GM13976 (cell line): Measurements from ENCODE around the gene OR1F1.
"Not testable (repeated sequence)": the region's sequence is repeated elsewhere in the genome, so short reads cannot be mapped to it uniquely, and the experiment has no call there.

Experiments
- DNase-seq: peaks from one replicate; pipeline ENCODE4 v3.0.0; 2012; ENCODE audit warnings: low spot score
- in situ Hi-C: fragments of 300-500 bp; cut with MboI; formaldehyde crosslinking; loops from one replicate; pipeline ENCODE4 v1.12.0; 2022; ENCODE audit warnings: low sequenced_read_pairs, mixed read lengths, inconsistent platforms; ENCODE audit not compliant: unreplicated experiment
- TF ChIP-seq, protein P1 (sequence below): IDR thresholded peaks from 2 replicates; pipeline ENCODE4 v1.5.1; 2012; ENCODE audit warnings: borderline replicate concordance, mild to moderate bottlenecking; ENCODE audit not compliant: insufficient read depth; ENCODE audit errors: extremely low read depth, missing control alignments, control extremely low read depth

Gene OR1F1

DNA sequence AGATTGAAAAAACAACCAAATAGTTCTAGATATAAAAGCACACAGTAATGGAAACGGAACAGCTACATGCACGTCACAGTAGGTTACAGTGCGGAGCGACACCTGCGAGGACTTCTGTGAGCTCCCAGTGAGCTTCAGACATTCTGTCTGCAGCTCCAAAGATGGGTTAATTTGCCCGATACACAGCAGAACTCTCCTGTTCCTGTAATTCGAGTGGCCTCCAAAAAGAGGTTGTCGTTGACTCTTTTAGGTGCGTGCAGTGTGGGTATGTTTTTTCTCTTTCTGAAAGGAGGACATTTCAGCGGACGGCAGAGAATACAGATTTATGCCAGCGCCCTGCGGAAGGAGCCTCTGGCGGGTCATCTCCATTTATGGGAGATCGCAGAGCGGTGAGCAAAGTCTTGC is 2.9 kb downstream of the OR1F1 start:
- no peak for DNase-seq
- in situ Hi-C loops, result no loop called here
- TF ChIP-seq, protein P1, sequence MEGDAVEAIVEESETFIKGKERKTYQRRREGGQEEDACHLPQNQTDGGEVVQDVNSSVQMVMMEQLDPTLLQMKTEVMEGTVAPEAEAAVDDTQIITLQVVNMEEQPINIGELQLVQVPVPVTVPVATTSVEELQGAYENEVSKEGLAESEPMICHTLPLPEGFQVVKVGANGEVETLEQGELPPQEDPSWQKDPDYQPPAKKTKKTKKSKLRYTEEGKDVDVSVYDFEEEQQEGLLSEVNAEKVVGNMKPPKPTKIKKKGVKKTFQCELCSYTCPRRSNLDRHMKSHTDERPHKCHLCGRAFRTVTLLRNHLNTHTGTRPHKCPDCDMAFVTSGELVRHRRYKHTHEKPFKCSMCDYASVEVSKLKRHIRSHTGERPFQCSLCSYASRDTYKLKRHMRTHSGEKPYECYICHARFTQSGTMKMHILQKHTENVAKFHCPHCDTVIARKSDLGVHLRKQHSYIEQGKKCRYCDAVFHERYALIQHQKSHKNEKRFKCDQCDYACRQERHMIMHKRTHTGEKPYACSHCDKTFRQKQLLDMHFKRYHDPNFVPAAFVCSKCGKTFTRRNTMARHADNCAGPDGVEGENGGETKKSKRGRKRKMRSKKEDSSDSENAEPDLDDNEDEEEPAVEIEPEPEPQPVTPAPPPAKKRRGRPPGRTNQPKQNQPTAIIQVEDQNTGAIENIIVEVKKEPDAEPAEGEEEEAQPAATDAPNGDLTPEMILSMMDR, result no peak

DNA sequence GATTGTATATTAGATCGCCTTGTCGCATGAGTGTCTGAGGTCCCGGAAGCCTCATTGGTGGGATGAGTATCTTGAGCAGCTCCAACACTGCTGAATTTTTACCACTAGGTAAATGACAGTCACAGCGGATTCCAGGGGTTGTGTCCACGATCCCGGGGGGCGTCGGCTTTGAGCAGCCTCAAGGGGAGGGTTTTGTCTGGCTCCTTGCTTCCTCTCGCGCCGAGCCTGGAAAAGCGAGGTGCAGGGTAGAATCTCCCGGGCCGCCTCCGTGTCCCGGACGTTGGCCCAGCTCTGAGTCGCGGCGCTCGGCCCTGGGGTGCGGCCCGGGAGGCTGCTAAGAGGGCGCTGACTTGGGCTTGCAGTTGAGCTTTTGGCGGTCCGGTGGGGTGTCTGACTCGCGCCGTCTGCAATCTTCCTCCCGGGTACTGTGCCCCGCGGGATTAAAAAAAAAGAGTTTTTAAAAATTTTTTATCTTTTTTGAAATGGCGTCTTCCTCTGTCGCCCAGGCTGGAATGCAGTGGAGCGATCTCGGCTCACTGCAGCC is 4.5 kb downstream of the OR1F1 start:
- in situ Hi-C loops, result no loop called here
- TF ChIP-seq, protein P1, result no peak
- no peak for DNase-seq

DNA sequence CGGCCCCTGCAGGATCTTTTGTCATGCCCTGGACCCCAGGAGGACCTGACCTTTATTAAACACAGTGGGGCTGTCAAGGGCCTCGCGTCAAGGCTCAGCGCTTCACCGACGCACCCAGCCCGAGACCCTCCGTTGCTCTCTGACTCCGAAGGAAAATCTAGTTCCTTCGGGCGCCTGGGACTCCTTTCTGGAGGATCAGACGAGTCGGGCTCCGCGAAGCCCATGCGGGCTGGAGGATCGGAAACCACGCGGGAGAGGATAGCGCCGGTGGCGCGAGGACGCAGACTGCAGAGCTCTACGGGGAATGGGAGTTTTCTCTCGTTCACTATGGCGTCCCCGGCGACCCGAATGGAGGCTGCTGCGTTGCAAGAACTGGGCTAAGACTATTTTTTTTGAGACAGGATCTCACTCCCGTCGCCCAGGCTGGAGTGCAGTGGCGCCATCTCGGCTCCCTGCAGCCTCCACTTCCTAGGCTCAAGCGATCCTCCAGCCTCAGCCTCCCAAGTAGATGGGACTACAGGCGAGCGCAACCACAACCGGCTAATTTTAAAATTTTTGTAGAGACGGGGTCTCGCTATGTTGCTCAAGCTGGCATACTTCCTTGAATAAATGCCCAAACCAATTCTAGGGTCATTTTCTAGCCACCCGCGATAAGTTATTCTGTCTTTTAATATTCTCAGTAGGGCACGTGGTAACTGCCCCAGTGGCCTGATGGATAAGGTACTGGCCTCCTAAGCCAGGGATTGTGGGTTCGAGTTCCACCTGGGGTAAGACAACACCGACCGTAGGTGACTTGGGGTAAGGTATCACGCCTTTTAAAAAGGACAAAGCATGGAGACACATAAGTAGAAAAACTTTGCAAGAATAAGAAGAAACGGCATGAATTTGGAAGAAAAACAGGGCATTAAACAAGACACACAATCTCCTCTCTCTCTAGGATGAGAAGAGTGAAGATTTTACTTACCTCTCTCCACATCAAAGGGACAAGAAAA is 5.5 kb downstream of the OR1F1 start:
- TF ChIP-seq, protein P1, result no peak
- DNase-seq, result no peak
- in situ Hi-C loops, result no loop called here

DNA sequence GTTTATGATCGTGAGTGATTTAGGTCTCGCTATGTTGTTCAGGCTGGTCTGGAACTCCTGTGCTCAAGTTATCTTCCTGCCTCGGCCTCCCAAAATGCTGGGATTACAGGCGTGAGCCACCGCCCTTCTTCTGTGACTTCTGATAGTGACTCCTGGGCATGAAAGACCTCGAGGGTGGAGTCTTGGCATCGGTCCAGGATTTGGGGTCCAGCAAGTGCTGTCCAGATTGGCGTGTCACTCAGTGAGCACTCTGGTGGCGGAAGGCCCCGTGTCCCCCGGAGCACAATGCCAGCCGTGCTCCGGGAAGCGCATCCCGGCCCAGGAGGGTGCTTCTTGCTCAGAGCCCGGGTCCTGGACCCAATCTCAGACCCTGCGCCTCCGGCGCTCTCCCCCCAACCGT is 6.8 kb downstream of the OR1F1 start:
- in situ Hi-C loops, result no loop called here
- DNase-seq, result no peak

DNA sequence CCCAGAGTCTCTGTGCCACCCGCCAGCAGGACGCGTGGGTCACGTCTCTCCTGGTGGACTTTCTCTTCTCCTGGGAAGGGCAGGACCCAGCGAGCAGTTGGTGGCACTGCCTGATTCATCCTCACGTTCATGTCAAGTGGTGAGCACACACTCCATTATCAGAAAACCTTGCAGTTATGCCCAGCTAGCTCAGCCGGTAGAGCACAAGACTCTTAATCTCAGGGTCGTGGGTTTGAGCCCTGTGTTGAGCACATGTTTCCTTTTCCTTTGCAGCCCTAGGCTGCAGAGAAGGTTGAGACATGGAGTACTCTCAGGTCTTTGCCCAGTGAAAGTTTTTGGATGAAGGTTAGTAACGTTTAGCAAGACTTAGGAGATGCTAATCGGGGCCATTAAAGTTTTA is 8.0 kb downstream of the OR1F1 start:
- in situ Hi-C loops, result no loop called here
- DNase-seq, result no peak

More for the DNA sequence above, 6.8 kb downstream of the OR1F1 start:
- TF ChIP-seq, protein P1, result no peak

DNA sequence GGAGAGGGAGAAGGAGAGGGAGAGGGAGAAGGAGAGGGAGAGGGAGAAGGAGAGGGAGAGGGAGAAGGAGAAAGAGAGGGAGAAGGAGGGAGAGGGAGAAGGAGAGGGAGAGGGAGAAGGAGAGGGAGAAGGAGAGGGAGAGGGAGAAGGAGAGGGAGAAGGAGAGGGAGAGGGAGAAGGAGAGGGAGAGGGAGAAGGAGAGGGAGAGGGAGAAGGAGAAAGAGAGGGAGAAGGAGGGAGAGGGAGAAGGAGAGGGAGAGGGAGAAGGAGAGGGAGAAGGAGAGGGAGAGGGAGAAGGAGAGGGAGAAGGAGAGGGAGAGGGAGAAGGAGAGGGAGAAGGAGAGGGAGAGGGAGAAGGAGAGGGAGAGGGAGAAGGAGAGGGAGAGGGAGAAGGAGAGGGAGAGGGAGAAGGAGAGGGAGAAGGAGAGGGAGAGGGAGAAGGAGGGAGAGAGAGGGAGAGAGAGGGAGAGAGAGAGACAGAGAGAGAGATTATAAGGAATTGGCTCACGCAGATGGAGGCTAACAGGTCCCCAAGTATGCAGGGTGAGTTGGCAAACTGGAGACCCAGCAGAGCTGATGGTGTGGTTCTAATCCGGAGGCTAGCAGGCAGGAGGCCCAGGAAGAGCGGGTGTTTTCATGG is 9.8 kb downstream of the OR1F1 start:
- in situ Hi-C loops, DNase-seq: not testable (repeated sequence)

More for the DNA sequence above, 8.0 kb downstream of the OR1F1 start:
- TF ChIP-seq, protein P1, result no peak

DNA sequence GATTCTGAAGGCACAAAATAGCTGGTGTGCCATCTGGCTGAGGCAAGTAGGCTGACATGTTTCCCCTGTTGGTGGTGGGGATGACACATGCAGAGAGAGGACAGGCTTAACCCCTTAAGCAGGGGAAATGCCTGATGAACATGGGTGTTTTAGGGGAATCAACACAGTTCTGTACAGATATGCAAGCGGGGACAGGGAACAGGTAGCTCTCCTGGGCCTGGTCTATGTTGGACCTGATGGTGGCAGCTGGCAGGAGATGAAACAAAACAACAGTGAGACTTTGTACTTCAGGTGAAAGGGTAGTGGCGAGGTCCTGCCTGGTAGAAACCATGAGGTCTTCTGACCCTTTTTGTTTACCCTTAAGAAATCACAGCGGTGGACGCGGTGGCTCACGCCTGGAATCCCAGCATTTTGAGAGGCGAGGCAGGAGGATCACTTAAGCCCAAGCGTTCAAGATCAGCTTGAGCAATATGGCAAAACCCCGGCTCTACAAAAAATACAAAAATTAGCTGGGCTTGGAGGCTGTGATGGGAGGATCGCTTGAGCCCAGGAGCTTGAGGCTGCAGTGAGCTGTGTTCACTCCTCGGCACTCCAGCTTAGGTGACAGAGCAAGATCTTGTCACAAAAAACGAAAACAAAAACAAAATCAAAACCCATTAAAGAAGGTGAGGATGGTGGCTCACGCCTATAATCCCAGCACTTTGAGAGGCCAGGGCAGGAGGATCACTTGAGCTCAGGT is 10.5 kb downstream of the OR1F1 start:
- in situ Hi-C loops, result no loop called here
- no peak for DNase-seq
- TF ChIP-seq, protein P1, result no peak
